ENCODE results near the gene EGFL7. TPM values are rescaled to one million over a fixed set of nuclear protein-coding genes. Genes with fewer than 3 reads are reported as not detected.

Gene EGFL7
- total and polyA plus RNA-seq, 2 of the 13 experiments (the other 11 are each of a cell fraction or from before 2014, with no cell fraction given) = 0.20 to 5.1 TPM

GRCh38 chr9:136645903-136646754 is 16.6 kb upstream of the EGFL7 start (continued):
- TF ChIP-seq PLSCR1 (CRISPR knock-in tag; IDR thresholded peaks at IDR 0.05; ENCODE audit: borderline replicate concordance) (no peak), TAF15 (IDR thresholded peaks at IDR 0.05; ENCODE audit: low read depth, low read length, poor library complexity, severe bottlenecking) (no peak), CTCF (CRISPR knock-in tag; IDR thresholded peaks at IDR 0.05) (peak; percentile 60), KAT7 (CRISPR knock-in tag; IDR thresholded peaks at IDR 0.05; ENCODE audit: borderline replicate concordance) (no peak), ESRRA (CRISPR knock-in tag; IDR thresholded peaks at IDR 0.05; ENCODE audit: low read depth) (no peak), ZUFSP (CRISPR knock-in tag; IDR thresholded peaks at IDR 0.05; ENCODE audit: borderline replicate concordance) (no peak), ZNF607 (CRISPR knock-in tag; IDR thresholded peaks at IDR 0.05; ENCODE audit: borderline replicate concordance) (peak; percentile 71; the same call in 1 of the 2 replicates), POGZ (CRISPR knock-in tag; IDR thresholded peaks at IDR 0.05) (no peak), DRAP1 (CRISPR knock-in tag; IDR thresholded peaks at IDR 0.05) (0 out of 2 replicates have a peak, but pooled peaks have one; percentile 25), ZNF44 (CRISPR knock-in tag; IDR thresholded peaks at IDR 0.05) (no peak), BRD4 (CRISPR knock-in tag; IDR thresholded peaks at IDR 0.05) (peak; percentile 58; the same call in 1 of the 2 replicates), HNRNPH1 (optimal IDR thresholded peaks at IDR 0.05; ENCODE audit: low read depth, low read length) (no peak), KMT2B (CRISPR knock-in tag; IDR thresholded peaks at IDR 0.05) (no peak), HDAC1 (CRISPR knock-in tag; IDR thresholded peaks at IDR 0.05) (0 out of 2 replicates have a peak, but pooled peaks have one; percentile 23), ARNT (IDR thresholded peaks at IDR 0.05) (no peak), CEBPB (IDR thresholded peaks at IDR 0.05; ENCODE audit: borderline replicate concordance, low read depth, low read length) (no peak), PPARG (CRISPR knock-in tag; conservative IDR thresholded peaks at IDR 0.05) (0 out of 2 replicates have a peak, but pooled peaks have one; percentile 18), TFDP1 (CRISPR knock-in tag; IDR thresholded peaks at IDR 0.05; ENCODE audit: borderline replicate concordance) (peak; percentile 30; the same call in 1 of the 2 replicates), ZNF432 (CRISPR knock-in tag; IDR thresholded peaks at IDR 0.05; ENCODE audit: borderline replicate concordance) (no peak), ATF7 (IDR thresholded peaks at IDR 0.05) (no peak), ATF7 (CRISPR knock-in tag; IDR thresholded peaks at IDR 0.05) (no peak), MYNN (CRISPR knock-in tag; IDR thresholded peaks at IDR 0.05; ENCODE audit: low read depth) (no peak), RELA (CRISPR knock-in tag; IDR thresholded peaks at IDR 0.05) (no peak), ZSCAN25 (CRISPR knock-in tag; IDR thresholded peaks at IDR 0.05) (peak; percentile 39; the same call in 1 of the 2 replicates), ZNF616 (CRISPR knock-in tag; IDR thresholded peaks at IDR 0.05; ENCODE audit: low read depth) (no peak)

Measured in HepG2 (cell line).